Measurements from ENCODE around the gene ZNF784.

ZNF784 gene

GRCh38 chr19:55636723-55637122 lies 12.4 kb upstream of the ZNF784 start:
- peaks cover 17% of the 10 kb centered on the region for H3K4me1 ChIP-seq (ENCODE audit: control insufficient read depth, insufficient read depth, low read length)
- POLR2A ChIA-PET, result interaction anchor here (0.8 to 2.1 kb wide), 5 partner anchors 9 to 160 kb away, joined by 3 to 10 read pairs (median 4); partner anchors contain the start of genes U2AF2, ZNF628 and ZNF784
- no peak overlapping the region for H3K4me3 ChIP-seq (ENCODE audit: low read depth, low read length)
- no peak for TF ChIP-seq ZNF114 (tag by site-specific recombination; IDR thresholded peaks at IDR 0.05)
- no peak for TF ChIP-seq ZNF248 (tag by site-specific recombination; IDR thresholded peaks at IDR 0.05)
- TF ChIP-seq SP3 (tag by site-specific recombination; IDR thresholded peaks at IDR 0.05), result no peak
- TF ChIP-seq ZBTB49 (tag by site-specific recombination; IDR thresholded peaks at IDR 0.05; ENCODE audit: low read depth), result no peak
- TF ChIP-seq ZNF24 (tag by site-specific recombination; IDR thresholded peaks at IDR 0.05), result no peak
- no peak for TF ChIP-seq ZNF280C (tag by site-specific recombination; IDR thresholded peaks at IDR 0.05)
- no peak for TF ChIP-seq ZNF280D (tag by site-specific recombination; IDR thresholded peaks at IDR 0.05)
- TF ChIP-seq ZFHX2 (tag by site-specific recombination; conservative IDR thresholded peaks at IDR 0.05), result no peak
- TF ChIP-seq ZFP41 (tag by site-specific recombination; IDR thresholded peaks at IDR 0.05; ENCODE audit: borderline replicate concordance), result no peak
- no peak for TF ChIP-seq ZSCAN4 (tag by site-specific recombination; IDR thresholded peaks at IDR 0.05)
- TF ChIP-seq MZF1 (tag by site-specific recombination; IDR thresholded peaks at IDR 0.05; ENCODE audit: borderline replicate concordance), result no peak
- no peak for TF ChIP-seq KLF17 (tag by site-specific recombination; IDR thresholded peaks at IDR 0.05)
- TF ChIP-seq SCRT1 (tag by site-specific recombination; IDR thresholded peaks at IDR 0.05; ENCODE audit: borderline replicate concordance), result no peak
- TF ChIP-seq ZNF501 (tag by site-specific recombination; IDR thresholded peaks at IDR 0.05), result no peak
- no peak for TF ChIP-seq ZBTB8A (tag by site-specific recombination; IDR thresholded peaks at IDR 0.05)
- no peak for TF ChIP-seq HOXA7 (CRISPR knock-in tag; IDR thresholded peaks at IDR 0.05; ENCODE audit: borderline replicate concordance)
- TF ChIP-seq ZNF350 (tag by site-specific recombination; IDR thresholded peaks at IDR 0.05), result no peak
- TF ChIP-seq ZNF138 (tag by site-specific recombination; IDR thresholded peaks at IDR 0.05; ENCODE audit: borderline replicate concordance), result no peak
- no peak for TF ChIP-seq ZNF140 (tag by site-specific recombination; IDR thresholded peaks at IDR 0.05)
- H3K9me3 ChIP-seq (ENCODE audit: control insufficient read depth, insufficient read depth, low read depth, low read length), result no peaks in the 10 kb centered on the region
- CTCF ChIA-PET, result interaction anchor here (0.9 to 6.0 kb wide), 9 partner anchors 9 to 477 kb away, joined by 3 to 35 read pairs (median 6); partner anchors contain the start of genes U2AF2 and ZNF784
- H3K36me3 ChIP-seq (ENCODE audit: control insufficient read depth in 2 of 2, insufficient read depth in 1 of 2, low read length in 2 of 2), result peaks cover 5 to 11% of the 10 kb centered on the region in 2 experiments; a peak in 2 of 3 replicates
- H3K27ac ChIP-seq (ENCODE audit: extremely low read depth, low read depth, low read length), result no peak overlapping the region
